Lower leg skin (tissue), 4 donors: ENCODE results near the gene DPYSL5. TPM values are rescaled to one million over a fixed set of nuclear protein-coding genes. Genes with fewer than 3 reads are reported as not detected.

Experiments
- DNase-seq, 2 donors: peaks; one replicate each; pipeline ENCODE4 v3.0.0-alpha.2; 2019; ENCODE audit warnings: low spot score in 2 of 2
- H3K4me3 ChIP-seq: fragments of 200-600 bp; sonication (generic); 2 replicates; pipeline ENCODE4 v1.5.1; 2017; ENCODE audit warnings: mild to moderate bottlenecking, low read depth; ENCODE audit not compliant: poor library complexity, severe bottlenecking
- POLR2A ChIP-seq, 2 donors: fragments of 450-650 bp; IDR thresholded peaks; one replicate each; pipeline ENCODE4 v1.6.1; 2016 to 2017; ENCODE audit warnings: antibody characterized with exemption in 2 of 2, mild to moderate bottlenecking in 1 of 2, moderate library complexity in 1 of 2
- WGBS, 2 donors: methylation state at CpG; one replicate each; pipeline ENCODE4 v1.1.5; 2018; 5-methylcytosine and 5-hydroxymethylcytosine counted together
- intact Hi-C: fragments of 100-400 bp; cut with DNase I; formaldehyde crosslinking; loops from one replicate; pipeline ENCODE4 v1.15.0; 2023; ENCODE audit warnings: low total_unique reads
- total RNA-seq, 4 donors: library from RNA; depleted of rRNA; stranded (reverse); fragments of >200 nt; gene quantifications; one replicate each; pipeline ENCODE4 v1.1.0, GENCODE V29; 2016
- TF ChIP-seq, protein P1 (sequence below), 3 donors: fragments of 450-650 bp; IDR thresholded peaks; one replicate each; pipeline ENCODE4 v1.5.1; 2016; ENCODE audit warnings: antibody characterized with exemption in 3 of 3, mild to moderate bottlenecking in 3 of 3, moderate library complexity in 2 of 3

Gene DPYSL5
- total RNA-seq, 4 donors from 2014 or later: not detected

DNA sequence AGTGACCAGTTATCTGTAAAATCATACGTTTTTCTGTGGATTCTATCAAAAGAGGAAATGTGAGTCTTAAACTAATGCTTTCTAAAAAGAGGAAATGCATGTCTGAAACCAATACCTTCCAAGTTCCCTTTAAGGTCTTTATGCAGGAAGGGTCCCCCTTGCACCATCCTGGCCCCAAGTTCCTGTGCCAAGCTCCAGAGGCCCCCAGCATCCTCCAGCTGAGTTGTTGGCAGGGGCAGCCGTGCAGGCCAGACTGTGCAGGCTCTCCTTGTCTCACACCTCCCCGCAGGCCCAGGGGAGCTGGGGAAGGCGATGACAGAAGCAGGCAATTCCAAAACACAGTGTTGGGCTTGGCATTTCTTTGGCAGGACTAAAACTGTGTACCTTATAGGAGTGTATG lies 39.2 kb downstream of the DPYSL5 start:
- no peak overlapping the region for H3K4me3 ChIP-seq
- intact Hi-C loops: no loop called here
- WGBS, 2 donors: 60 to 61% methylated on average over 4 of the region's 4 CpGs
- no peak for TF ChIP-seq POLR2A (IDR thresholded peaks at IDR 0.05)
- TF ChIP-seq, protein P1, sequence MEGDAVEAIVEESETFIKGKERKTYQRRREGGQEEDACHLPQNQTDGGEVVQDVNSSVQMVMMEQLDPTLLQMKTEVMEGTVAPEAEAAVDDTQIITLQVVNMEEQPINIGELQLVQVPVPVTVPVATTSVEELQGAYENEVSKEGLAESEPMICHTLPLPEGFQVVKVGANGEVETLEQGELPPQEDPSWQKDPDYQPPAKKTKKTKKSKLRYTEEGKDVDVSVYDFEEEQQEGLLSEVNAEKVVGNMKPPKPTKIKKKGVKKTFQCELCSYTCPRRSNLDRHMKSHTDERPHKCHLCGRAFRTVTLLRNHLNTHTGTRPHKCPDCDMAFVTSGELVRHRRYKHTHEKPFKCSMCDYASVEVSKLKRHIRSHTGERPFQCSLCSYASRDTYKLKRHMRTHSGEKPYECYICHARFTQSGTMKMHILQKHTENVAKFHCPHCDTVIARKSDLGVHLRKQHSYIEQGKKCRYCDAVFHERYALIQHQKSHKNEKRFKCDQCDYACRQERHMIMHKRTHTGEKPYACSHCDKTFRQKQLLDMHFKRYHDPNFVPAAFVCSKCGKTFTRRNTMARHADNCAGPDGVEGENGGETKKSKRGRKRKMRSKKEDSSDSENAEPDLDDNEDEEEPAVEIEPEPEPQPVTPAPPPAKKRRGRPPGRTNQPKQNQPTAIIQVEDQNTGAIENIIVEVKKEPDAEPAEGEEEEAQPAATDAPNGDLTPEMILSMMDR (IDR thresholded peaks at IDR 0.05): no peak
- DNase-seq: peak in 1 of 2 donors; percentile 81

- WGBS, 2 donors: 93 to 94% methylated on average over 4 of the region's 4 CpGs
- intact Hi-C loops: no loop called here
- TF ChIP-seq, protein P1 (IDR thresholded peaks at IDR 0.05): no peak
Measured at GRCh38 chr2:26889796-26890195, 41.9 kb downstream of the DPYSL5 start.

DNA sequence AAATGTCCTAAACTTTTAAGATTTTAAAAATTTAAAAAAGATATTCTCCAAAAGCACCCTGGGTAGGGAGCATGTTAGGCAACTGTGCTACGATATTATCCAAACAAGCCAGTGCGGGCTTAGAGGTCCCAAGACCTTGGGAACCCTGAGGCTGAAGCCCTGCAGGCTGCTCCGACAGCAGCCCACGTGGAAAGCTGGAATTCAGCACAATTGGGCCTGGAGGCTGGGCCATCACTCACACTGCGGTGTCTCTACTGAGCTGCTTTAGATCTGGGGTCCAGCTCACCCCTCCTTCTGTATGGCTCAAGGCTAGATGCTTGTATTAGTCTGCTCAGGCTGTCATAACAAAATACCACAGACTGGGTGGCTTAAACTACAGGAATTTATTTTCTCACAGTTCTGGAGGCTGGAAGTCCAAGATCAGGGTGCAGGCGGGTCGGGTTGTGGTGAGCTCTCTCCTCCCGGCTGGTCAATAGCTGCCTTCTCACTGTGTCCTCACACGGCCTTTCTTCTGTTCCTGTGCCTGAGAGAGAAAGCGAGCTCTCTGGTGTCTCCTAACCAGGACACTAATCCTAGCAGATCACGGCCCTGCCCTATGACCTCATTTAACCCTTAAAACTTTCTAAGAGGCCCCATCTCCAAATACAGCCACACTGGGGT lies 42.5 kb downstream of the DPYSL5 start:
- TF ChIP-seq POLR2A (IDR thresholded peaks at IDR 0.05): no peak
- TF ChIP-seq, protein P1 (IDR thresholded peaks at IDR 0.05): no peak
- H3K4me3 ChIP-seq: no peak overlapping the region
- 86 to 89% methylated on average over 11 of the region's 11 CpGs for WGBS, 2 donors
- DNase-seq: peak in 1 of 2 donors; percentile 32
- intact Hi-C loops: no loop called here

More at GRCh38 chr2:26889796-26890195, 41.9 kb downstream of the DPYSL5 start:
- H3K4me3 ChIP-seq: no peak overlapping the region
- peak in 1 of 2 donors; percentile 60 for DNase-seq

- WGBS, 2 donors: 78 to 81% methylated on average over 3 of the region's 3 CpGs
- no peak overlapping the region for H3K4me3 ChIP-seq
- DNase-seq: peak in 1 of 2 donors; percentile 28
- no peak for TF ChIP-seq POLR2A (IDR thresholded peaks at IDR 0.05)
- TF ChIP-seq, protein P1 (IDR thresholded peaks at IDR 0.05): no peak
- intact Hi-C loops: no loop called here
Measured at GRCh38 chr2:26892133-26892532, 44.2 kb downstream of the DPYSL5 start.

DNA sequence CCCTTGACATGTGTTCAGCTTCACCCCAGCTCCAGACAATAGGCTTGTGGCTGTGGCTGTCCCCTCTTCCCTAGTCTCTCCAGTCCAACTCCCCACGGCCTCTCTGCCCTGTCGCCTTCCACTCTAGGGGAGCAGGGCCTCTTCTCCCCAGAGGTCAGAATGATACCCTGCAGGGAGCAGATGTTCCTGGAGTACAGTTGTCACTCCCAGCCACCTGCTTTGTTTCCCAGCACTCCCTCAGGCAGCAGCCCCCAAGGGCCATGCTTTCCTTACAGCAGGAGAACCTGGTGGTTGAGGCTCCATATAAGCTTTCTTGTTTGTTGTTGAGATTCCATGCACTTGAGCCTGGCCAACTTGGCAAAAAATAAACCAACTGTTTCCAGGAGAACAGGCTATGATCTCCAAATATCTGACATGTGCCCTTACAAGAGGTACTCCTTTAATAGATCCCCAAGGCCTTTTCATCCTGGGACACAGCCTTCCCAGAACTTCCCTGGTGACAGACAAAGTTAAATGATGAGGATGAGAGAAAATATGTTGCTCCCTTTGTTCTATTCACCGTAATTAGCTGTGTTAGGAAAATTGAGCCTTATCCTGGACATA lies 45.1 kb downstream of the DPYSL5 start:
- TF ChIP-seq, protein P1 (IDR thresholded peaks at IDR 0.05): no peak
- no peak for TF ChIP-seq POLR2A (IDR thresholded peaks at IDR 0.05)
- 91 to 95% methylated on average over 3 of the region's 3 CpGs for WGBS, 2 donors
- H3K4me3 ChIP-seq: no peak overlapping the region
- DNase-seq: peak in 1 of 2 donors; percentile 46
- intact Hi-C loops: no loop called here
